Sigmoid colon (tissue), 7 donors: ENCODE results near the gene HMCN1. TPM values are rescaled to one million over a fixed set of nuclear protein-coding genes. Genes with fewer than 3 reads are reported as not detected.

Experiments
- DNase-seq: peaks from one replicate; pipeline ENCODE4 v3.0.0-alpha.2; 2019
- H3K27ac ChIP-seq, 4 donors: fragments of 200-600 bp; sonication (generic); one replicate each; pipeline ENCODE4 v1.5.1; 2016 to 2019; ENCODE audit warnings: mild to moderate bottlenecking in 1 of 4
- H3K27me3 ChIP-seq, 3 donors: fragments of 200-600 bp; sonication (generic); one replicate each; pipeline ENCODE4 v1.5.1; 2019; ENCODE audit warnings: mild to moderate bottlenecking in 1 of 3
- H3K36me3 ChIP-seq, 4 donors: fragments of 200-600 bp; sonication (generic); one replicate each; pipeline ENCODE4 v1.5.1; 2016 to 2019
- H3K4me1 ChIP-seq, 4 donors: fragments of 200-600 bp; sonication (generic); one replicate each; pipeline ENCODE4 v1.5.1; 2017 to 2019
- H3K4me3 ChIP-seq, 4 donors: fragments of 200-600 bp; sonication (generic); one replicate each; pipeline ENCODE4 v1.5.1; 2017 to 2019; ENCODE audit warnings: mild to moderate bottlenecking in 2 of 4, moderate library complexity in 1 of 4
- H3K9me3 ChIP-seq, 4 donors: fragments of 200-600 bp in 3 of 4; sonication (generic) in 3 of 4; one replicate each; pipeline versions ENCODE4 v1.5.1 to v1.6.1; 2013 to 2019
- CTCF ChIP-seq, 4 experiments: fragments of 450-650 bp in 3 of 4; fragments of 200-600 bp in 1 of 4; IDR thresholded peaks; one replicate each; pipeline ENCODE4 v1.5.1; 2016 to 2019; ENCODE audit warnings: antibody characterized with exemption in 4 of 4, mild to moderate bottlenecking in 3 of 4, moderate library complexity in 2 of 4
- EP300 ChIP-seq, 4 donors: sonication (generic); formaldehyde crosslinking; IDR thresholded peaks; one replicate each; pipeline ENCODE4 v1.6.1; 2017; ENCODE audit warnings: antibody characterized with exemption in 4 of 4
- POLR2A ChIP-seq, 2 donors: fragments of 450-650 bp; IDR thresholded peaks; one replicate each; pipeline ENCODE4 v1.6.1; 2016; ENCODE audit warnings: antibody characterized with exemption in 2 of 2, mild to moderate bottlenecking in 2 of 2, moderate library complexity in 2 of 2
- POLR2AphosphoS5 ChIP-seq, 4 donors: sonication (generic); formaldehyde crosslinking; IDR thresholded peaks; one replicate each; pipeline ENCODE4 v1.6.1; 2017; ENCODE audit warnings: antibody characterized with exemption in 4 of 4
- WGBS, 2 donors: extraction: QIAGEN DNeasy Blood & Tissue Kit; methylation state at CpG; one replicate each; pipeline ENCODE4 v1.1.7; 2013; 5-methylcytosine and 5-hydroxymethylcytosine counted together
- intact Hi-C: fragments of 100-400 bp; cut with DNase I; formaldehyde crosslinking; loops from one replicate; pipeline ENCODE4 v1.15.1; 2023
- polyA plus RNA-seq, 3 donors: library from polyadenylated mRNA; stranded (reverse); fragments of 200-250 nt; gene quantifications; one replicate each; pipeline ENCODE4 v1.2.3, GENCODE V29; 2013
- total RNA-seq, 4 donors: library from RNA; depleted of rRNA; stranded (reverse); fragments of >200 nt; gene quantifications; one replicate each; pipeline ENCODE4 v1.1.0, GENCODE V29; 2016
- donor health status: healthy with polysubstance abuse.
- donor health status: Bipolar disorder and iron deficiency.
- donor health status: healthy.

Gene HMCN1
- total and polyA plus RNA-seq, 7 donors, result under 0.01 to 22.7 (median 6.7) TPM

GRCh38 chr1:186202776-186203175 is 468.6 kb downstream of the HMCN1 start:
- no peak overlapping the region for H3K4me3 ChIP-seq
- 84 to 88% methylated on average over 2 of the region's 2 CpGs for WGBS, 2 donors
- no peak for DNase-seq
- peak overlapping the region in 1 of 4 donors; percentile 51 for H3K27ac ChIP-seq
- peaks cover 0 to 13% (median 7%) of the 10 kb centered on the region in 4 donors for H3K4me1 ChIP-seq
- TF ChIP-seq POLR2AphosphoS5 (IDR thresholded peaks at IDR 0.05), result no peak
- TF ChIP-seq EP300 (IDR thresholded peaks at IDR 0.05), result no peak
- no peak for TF ChIP-seq CTCF (IDR thresholded peaks at IDR 0.05)
- intact Hi-C loops, result no loop called here
- H3K36me3 ChIP-seq, result no peaks in the 10 kb centered on the region
- no peaks in the 10 kb centered on the region for H3K9me3 ChIP-seq
- no peaks in the 10 kb centered on the region for H3K27me3 ChIP-seq

GRCh38 chr1:186206048-186206570 is 471.9 kb downstream of the HMCN1 start:
- TF ChIP-seq POLR2AphosphoS5 (IDR thresholded peaks at IDR 0.05), result no peak
- no peak for TF ChIP-seq EP300 (IDR thresholded peaks at IDR 0.05)
- TF ChIP-seq CTCF (IDR thresholded peaks at IDR 0.05), result no peak
- no peak for TF ChIP-seq POLR2A (IDR thresholded peaks at IDR 0.05)
- Histone ChIP-seq H3K4me3 (no peak overlapping the region), H3K9me3 (no peaks in the 10 kb centered on the region), H3K4me1 (peaks cover 0 to 24% (median 11%) of the 10 kb centered on the region in 4 donors), H3K27ac (peak overlapping the region in 1 of 4 donors; percentile 28), H3K27me3 (no peaks in the 10 kb centered on the region), H3K36me3 (no peaks in the 10 kb centered on the region)
- WGBS, 2 donors, result 68 to 81% methylated on average over 7 of the region's 7 CpGs
- intact Hi-C loops, result no loop called here
- DNase-seq, result no peak

GRCh38 chr1:186207391-186208085 is 473.3 kb downstream of the HMCN1 start:
- H3K4me3 ChIP-seq, result no peak overlapping the region
- H3K4me1 ChIP-seq, result peaks cover 0 to 24% (median 11%) of the 10 kb centered on the region in 4 donors
- peak overlapping the region in 3 of 4 donors; percentile 3 to 30 (median 7) for H3K27ac ChIP-seq
- no peak for DNase-seq
- no peaks in the 10 kb centered on the region for H3K27me3 ChIP-seq
- no peaks in the 10 kb centered on the region for H3K36me3 ChIP-seq
- intact Hi-C loops, result no loop called here
- H3K9me3 ChIP-seq, result no peaks in the 10 kb centered on the region
- 90 to 93% methylated on average over 4 of the region's 4 CpGs for WGBS, 2 donors
- TF ChIP-seq POLR2A (IDR thresholded peaks at IDR 0.05), result no peak
- TF ChIP-seq POLR2AphosphoS5 (IDR thresholded peaks at IDR 0.05), result no peak
- TF ChIP-seq EP300 (IDR thresholded peaks at IDR 0.05), result no peak
- TF ChIP-seq CTCF (IDR thresholded peaks at IDR 0.05), result no peak

DNA sequence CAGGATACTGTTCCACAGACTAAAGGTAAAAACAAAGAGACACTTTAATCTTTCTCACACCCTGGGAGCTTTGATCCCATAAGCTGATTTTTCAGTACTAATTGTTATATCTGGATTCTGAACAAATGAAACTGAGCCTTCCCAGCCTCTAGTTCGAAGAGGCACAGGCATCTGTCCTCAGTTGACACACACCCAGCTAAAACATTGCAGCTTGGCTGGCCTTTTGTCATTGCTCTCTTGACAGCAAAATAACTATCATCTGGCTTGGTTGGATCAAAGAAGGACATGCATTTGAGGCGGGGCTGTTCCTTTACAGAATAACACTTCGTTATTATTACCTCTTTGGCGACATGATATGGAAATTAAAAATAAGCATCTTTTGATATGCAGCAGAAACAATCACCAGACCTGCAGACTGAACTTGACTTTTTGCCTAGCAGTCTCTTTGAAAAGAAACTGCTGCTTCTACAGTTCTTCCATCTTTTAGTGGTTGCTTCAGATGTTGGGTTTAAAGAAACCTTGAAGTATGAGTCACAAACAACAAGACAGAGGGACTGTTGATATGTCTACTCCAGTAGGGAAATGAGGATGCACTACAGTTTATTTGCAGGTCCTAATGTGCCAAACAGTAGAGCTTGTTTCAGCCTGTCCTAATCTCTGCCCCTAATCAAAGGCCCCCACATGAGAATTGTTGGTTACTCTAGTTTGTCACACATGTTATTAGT is 474.4 kb downstream of the HMCN1 start:
- Histone ChIP-seq H3K36me3 (no peaks in the 10 kb centered on the region), H3K4me1 (peaks cover 0 to 24% (median 11%) of the 10 kb centered on the region in 4 donors), H3K4me3 (no peak overlapping the region), H3K9me3 (no peaks in the 10 kb centered on the region), H3K27ac (peak overlapping the region in 3 of 4 donors; percentile 4 to 8 (median 7)), H3K27me3 (no peaks in the 10 kb centered on the region)
- no peak for TF ChIP-seq POLR2A (IDR thresholded peaks at IDR 0.05)
- TF ChIP-seq CTCF (IDR thresholded peaks at IDR 0.05), result no peak
- no peak for TF ChIP-seq EP300 (IDR thresholded peaks at IDR 0.05)
- TF ChIP-seq POLR2AphosphoS5 (IDR thresholded peaks at IDR 0.05), result peak in 1 of 4 donors; percentile 16
- DNase-seq, result no peak
- 72 to 80% methylated on average over 4 of the region's 4 CpGs for WGBS, 2 donors
- intact Hi-C loops, result no loop called here
